ENCODE data around the gene DLG2. TPM values are rescaled to one million over a fixed set of nuclear protein-coding genes. Genes with fewer than 3 reads are reported as not detected.
A peak's percentile ranks its signal among the peaks of the same experiment; 100 is the strongest.

DLG2 gene
- total RNA-seq, 2 donors from 2014 or later, result 3.8 to 16.4 TPM

DNA sequence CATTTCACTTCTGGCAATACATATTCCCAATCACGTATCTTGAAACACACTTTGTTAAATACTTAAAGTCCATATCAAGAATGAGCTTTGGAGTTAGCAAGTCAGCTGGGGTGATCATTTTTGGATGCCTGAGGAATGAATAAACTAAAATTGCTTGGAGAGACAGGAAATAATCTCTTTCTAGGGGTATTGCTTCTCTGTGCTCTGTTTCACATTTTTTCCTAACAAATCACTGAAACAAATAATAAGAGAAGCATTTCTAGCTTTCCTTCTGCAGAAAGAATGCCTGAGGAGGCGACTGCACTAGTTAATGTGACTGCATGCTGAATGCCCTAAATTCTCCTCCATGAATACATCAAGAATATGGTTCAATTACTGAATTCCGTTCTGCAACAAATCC lies 1799.6 kb downstream of the DLG2 start:
- TF ChIP-seq CTCF (IDR thresholded peaks at IDR 0.05), result no peak
- Histone ChIP-seq H3K4me1 (ENCODE audit: control insufficient read depth in 1 of 2, low read depth in 2 of 2) (no peaks in the 10 kb centered on the region), H3K27me3 (replicated peaks; ENCODE audit: insufficient read depth) (no peaks in the 10 kb centered on the region), H3K36me3 (no peaks in the 10 kb centered on the region), H3K9me3 (no peaks in the 10 kb centered on the region), H3K4me3 (no peak overlapping the region), H3K27ac (no peak overlapping the region)
- ATAC-seq (ENCODE audit: insufficient number of reproducible peaks, low FRiP score, low read depth) (no peak), DNase-seq (ENCODE audit: low spot score) (no peak)

- Histone ChIP-seq H3K4me3 (no peak overlapping the region), H3K36me3 (no peaks in the 10 kb centered on the region), H3K27me3 (replicated peaks; ENCODE audit: insufficient read depth) (no peaks in the 10 kb centered on the region), H3K27ac (no peak overlapping the region), H3K9me3 (no peaks in the 10 kb centered on the region), H3K4me1 (ENCODE audit: control insufficient read depth in 1 of 2, low read depth in 2 of 2) (no peaks in the 10 kb centered on the region)
- ATAC-seq (ENCODE audit: insufficient number of reproducible peaks, low FRiP score, low read depth) (no peak), DNase-seq (ENCODE audit: low spot score) (no peak)
- TF ChIP-seq CTCF (IDR thresholded peaks at IDR 0.05), result no peak
Observed at GRCh38 chr11:83826078-83826477, 1801.1 kb downstream of the DLG2 start.

DNA sequence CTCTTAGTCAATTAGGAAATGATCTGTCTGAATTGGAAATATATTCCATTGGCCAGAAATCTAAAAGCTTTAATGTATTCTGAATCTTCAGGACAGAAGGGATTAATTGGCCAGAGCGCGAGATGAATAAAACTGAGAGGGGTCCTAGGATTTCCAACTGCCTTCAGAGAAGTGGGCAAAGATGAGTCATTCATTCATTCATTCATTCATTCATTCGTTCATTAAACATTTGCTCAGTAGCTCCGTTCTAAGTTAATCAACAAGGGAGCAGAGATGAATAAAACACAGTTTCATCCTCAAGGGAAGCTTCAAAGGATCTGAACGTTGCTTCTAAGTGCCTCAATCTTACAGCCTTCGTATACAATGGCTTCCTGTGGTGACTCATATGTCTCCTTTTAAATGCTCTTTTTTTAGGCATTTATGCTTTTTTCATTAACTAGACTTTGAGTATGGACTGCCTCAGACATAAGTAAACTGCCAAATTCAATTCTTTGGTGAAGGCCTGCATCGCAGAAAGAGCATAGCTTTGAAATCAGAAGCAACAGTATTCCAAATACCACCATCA lies 1803.6 kb downstream of the DLG2 start:
- no peaks in the 10 kb centered on the region for H3K27me3 ChIP-seq (replicated peaks; ENCODE audit: insufficient read depth)
- no peaks in the 10 kb centered on the region for H3K9me3 ChIP-seq
- no peak overlapping the region for H3K27ac ChIP-seq
- TF ChIP-seq CTCF (IDR thresholded peaks at IDR 0.05), result no peak
- ATAC-seq (ENCODE audit: insufficient number of reproducible peaks, low FRiP score, low read depth) (no peak), DNase-seq (ENCODE audit: low spot score) (no peak)
- H3K4me1 ChIP-seq (ENCODE audit: control insufficient read depth in 1 of 2, low read depth in 2 of 2), result no peaks in the 10 kb centered on the region
- no peaks in the 10 kb centered on the region for H3K36me3 ChIP-seq
- no peak overlapping the region for H3K4me3 ChIP-seq

DNA sequence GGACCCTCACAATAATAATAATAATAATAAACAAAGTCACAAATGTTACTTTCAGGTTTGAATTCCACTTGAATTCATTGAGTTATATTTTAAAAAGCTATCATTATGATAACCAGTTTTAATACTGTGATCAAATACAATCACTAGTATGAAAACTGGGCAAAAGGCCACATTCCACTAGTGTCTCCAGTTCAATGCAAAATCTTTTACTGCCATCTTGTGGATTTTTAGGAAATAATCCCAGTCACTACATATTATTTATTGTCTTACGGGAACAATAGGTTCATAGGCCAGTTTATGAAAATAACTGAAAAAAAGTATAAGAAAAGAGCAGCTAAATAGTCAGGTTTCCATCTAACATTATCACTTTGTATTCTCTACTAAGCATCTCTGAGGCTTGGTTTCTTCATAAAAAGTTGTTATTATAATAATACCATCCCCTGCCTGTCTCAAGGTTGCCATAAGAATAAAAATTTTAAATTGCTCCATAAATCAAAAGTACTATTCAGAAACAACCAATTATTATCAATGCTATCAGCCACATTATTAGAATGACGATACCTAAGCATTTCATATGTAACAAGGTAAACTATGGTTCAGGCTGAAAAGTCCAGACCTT lies 1807.1 kb downstream of the DLG2 start:
- H3K27ac ChIP-seq, result no peak overlapping the region
- H3K4me1 ChIP-seq (ENCODE audit: control insufficient read depth in 1 of 2, low read depth in 2 of 2), result no peaks in the 10 kb centered on the region
- DNase-seq (ENCODE audit: low spot score), result no peak
- H3K27me3 ChIP-seq (replicated peaks; ENCODE audit: insufficient read depth), result no peaks in the 10 kb centered on the region
- peak; percentile 43 for TF ChIP-seq CTCF (IDR thresholded peaks at IDR 0.05)
- no peak overlapping the region for H3K4me3 ChIP-seq
- H3K36me3 ChIP-seq, result no peaks in the 10 kb centered on the region
- ATAC-seq (ENCODE audit: insufficient number of reproducible peaks, low FRiP score, low read depth), result no peak
- H3K9me3 ChIP-seq, result no peaks in the 10 kb centered on the region

DNA sequence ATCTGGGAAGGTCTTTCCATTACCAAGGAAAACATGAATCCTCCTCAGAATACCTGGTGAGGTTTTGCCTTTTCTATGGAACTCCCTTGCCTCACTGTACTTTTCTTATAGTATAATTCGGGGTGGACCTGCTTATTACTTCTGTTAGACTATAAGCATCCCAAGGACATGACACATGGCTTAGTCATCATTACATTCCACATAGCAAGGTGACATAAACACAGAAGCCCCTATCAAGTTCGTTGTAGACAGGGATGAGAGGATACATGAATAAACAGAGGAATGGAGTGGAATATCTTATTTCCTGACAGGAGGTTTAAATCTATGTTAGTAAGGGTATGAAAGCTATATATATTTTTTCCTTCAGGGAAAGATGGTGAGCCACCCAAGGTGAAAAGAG lies 1808.8 kb downstream of the DLG2 start:
- TF ChIP-seq CTCF (IDR thresholded peaks at IDR 0.05), result no peak
- Histone ChIP-seq H3K4me1 (ENCODE audit: control insufficient read depth in 1 of 2, low read depth in 2 of 2) (no peaks in the 10 kb centered on the region), H3K9me3 (no peaks in the 10 kb centered on the region), H3K27ac (no peak overlapping the region), H3K4me3 (no peak overlapping the region), H3K36me3 (no peaks in the 10 kb centered on the region), H3K27me3 (replicated peaks; ENCODE audit: insufficient read depth) (no peaks in the 10 kb centered on the region)
- ATAC-seq (ENCODE audit: insufficient number of reproducible peaks, low FRiP score, low read depth), result no peak
- no peak for DNase-seq (ENCODE audit: low spot score)

Data from thoracic aorta (tissue), 2 donors.